ENCODE results near the gene MYRFL. TPM values are rescaled to one million over a fixed set of nuclear protein-coding genes. Genes with fewer than 3 reads are reported as not detected.

Gene MYRFL
- total RNA-seq, 1 donor from 2014 or later = 0.93 TPM

DNA sequence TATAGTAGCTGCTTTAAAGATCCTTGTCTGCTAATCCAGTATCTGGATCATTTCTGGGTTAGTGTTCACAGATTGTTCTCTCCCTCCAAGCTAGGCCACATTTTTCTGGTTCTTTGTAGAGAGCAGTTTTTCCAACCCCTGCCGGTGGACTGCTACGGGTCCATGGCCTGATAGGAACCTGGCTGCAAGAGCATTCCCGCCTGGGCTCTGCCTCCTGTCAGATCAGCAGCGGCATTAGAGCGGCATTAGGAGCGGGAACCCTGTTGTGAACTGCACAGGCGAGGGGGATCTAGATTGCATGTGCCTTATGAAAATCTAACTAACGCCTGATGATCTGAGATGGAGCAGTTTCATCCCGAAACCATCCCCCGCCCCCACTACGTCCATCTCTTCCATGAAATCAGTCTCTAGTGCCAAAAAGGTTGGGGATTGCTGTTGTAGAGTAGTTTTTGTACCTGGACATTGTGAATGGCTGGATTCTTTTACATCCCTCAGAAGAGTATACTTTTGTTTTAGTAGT is 50.4 kb downstream of the MYRFL start:
- peaks cover 3% of the 10 kb centered on the region for H3K4me1 Mint-ChIP-seq (ENCODE audit: low read depth)
- H3K4me3 Mint-ChIP-seq (ENCODE audit: low read depth) = no peak overlapping the region
- H3K9me3 Mint-ChIP-seq (ENCODE audit: low read depth) = no peaks in the 10 kb centered on the region
- H3K36me3 Mint-ChIP-seq (ENCODE audit: insufficient read depth) = no peaks in the 10 kb centered on the region
- no peak for DNase-seq (ENCODE audit: low spot score, unreplicated experiment)
- TF ChIP-seq, protein P1, sequence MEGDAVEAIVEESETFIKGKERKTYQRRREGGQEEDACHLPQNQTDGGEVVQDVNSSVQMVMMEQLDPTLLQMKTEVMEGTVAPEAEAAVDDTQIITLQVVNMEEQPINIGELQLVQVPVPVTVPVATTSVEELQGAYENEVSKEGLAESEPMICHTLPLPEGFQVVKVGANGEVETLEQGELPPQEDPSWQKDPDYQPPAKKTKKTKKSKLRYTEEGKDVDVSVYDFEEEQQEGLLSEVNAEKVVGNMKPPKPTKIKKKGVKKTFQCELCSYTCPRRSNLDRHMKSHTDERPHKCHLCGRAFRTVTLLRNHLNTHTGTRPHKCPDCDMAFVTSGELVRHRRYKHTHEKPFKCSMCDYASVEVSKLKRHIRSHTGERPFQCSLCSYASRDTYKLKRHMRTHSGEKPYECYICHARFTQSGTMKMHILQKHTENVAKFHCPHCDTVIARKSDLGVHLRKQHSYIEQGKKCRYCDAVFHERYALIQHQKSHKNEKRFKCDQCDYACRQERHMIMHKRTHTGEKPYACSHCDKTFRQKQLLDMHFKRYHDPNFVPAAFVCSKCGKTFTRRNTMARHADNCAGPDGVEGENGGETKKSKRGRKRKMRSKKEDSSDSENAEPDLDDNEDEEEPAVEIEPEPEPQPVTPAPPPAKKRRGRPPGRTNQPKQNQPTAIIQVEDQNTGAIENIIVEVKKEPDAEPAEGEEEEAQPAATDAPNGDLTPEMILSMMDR (IDR thresholded peaks at IDR 0.05; ENCODE audit: unreplicated experiment) = no peak
- peaks cover 8% of the 10 kb centered on the region for H3K27me3 Mint-ChIP-seq
- H3K27ac Mint-ChIP-seq = no peak overlapping the region

DNA sequence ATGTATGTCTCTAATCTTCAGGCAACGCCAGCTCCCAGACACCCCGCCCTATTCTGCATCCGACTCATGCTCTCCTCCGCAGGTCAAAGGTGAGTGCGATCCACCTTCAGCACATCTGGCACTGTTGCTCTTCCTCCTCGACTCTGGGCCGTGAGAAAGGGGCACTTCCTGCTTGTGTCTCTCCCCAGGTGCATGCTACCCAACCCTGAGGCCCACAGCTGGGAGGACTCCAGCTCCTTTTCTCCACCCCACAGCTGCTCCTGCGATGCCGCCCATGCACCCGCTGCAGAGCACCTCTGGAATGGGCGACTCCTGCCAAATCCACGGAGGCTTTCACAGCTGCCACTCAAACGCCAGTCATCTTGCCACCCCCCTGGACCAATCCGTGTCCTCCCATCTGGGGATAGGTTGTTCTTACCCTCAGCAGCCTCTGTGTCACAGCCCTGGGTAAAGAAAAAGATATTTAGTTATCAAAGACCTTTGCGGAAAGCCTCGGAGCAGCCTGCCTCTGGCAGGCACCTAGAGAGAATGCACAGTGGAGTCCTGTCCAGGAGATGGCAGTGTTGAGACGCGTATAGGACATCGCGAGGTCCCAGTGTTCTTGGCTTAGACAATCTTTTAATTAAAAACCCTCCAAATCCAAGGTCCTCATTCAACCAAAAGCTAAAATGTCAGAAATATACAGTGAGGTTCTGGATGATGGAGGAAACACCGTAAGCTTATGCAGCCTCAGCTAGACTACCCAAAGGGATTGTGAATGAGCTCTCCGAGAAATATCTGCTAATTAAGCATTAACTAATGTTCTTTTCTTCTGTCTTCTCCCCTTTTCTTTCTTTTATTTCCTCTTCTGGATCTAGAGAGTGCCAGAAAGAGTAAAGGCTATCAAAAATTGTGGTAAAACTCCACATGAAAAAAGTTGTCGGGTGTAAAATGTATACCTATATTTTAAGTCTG is 54.3 kb downstream of the MYRFL start:
- peaks cover 8% of the 10 kb centered on the region for H3K27me3 Mint-ChIP-seq
- H3K9me3 Mint-ChIP-seq (ENCODE audit: low read depth) = no peaks in the 10 kb centered on the region
- no peak overlapping the region for H3K4me3 Mint-ChIP-seq (ENCODE audit: low read depth)
- TF ChIP-seq, protein P1 (IDR thresholded peaks at IDR 0.05; ENCODE audit: unreplicated experiment) = peak; percentile 93
- no peaks in the 10 kb centered on the region for H3K36me3 Mint-ChIP-seq (ENCODE audit: insufficient read depth)
- peak; percentile 53 for DNase-seq (ENCODE audit: low spot score, unreplicated experiment)
- no peak overlapping the region for H3K27ac Mint-ChIP-seq
- peaks cover 3% of the 10 kb centered on the region for H3K4me1 Mint-ChIP-seq (ENCODE audit: low read depth)

DNA sequence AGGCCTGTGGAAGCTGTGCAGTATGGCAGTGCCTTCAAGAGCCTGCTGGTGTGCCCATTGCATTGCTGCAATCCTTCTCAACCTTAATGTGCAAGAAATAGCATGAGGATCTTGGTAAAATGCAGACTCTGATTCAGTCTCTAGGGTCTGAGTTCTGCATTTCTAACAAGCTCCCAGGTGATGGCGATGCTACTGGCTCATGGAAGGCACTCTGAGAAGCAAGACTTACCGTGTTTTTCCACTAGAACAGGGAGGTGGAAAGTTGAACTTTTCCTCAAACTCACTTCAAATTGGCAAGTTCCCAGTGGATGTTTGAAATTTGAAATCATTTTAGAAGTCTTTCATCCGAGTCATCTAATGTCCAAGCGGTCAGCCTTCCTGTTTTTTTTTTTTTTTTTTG is 55.5 kb downstream of the MYRFL start:
- no peak for DNase-seq (ENCODE audit: low spot score, unreplicated experiment)
- H3K36me3 Mint-ChIP-seq (ENCODE audit: insufficient read depth) = no peaks in the 10 kb centered on the region
- no peak overlapping the region for H3K27ac Mint-ChIP-seq
- peaks cover 3% of the 10 kb centered on the region for H3K4me1 Mint-ChIP-seq (ENCODE audit: low read depth)
- H3K9me3 Mint-ChIP-seq (ENCODE audit: low read depth) = no peaks in the 10 kb centered on the region
- TF ChIP-seq, protein P1 (IDR thresholded peaks at IDR 0.05; ENCODE audit: unreplicated experiment) = peak; percentile 19
- H3K27me3 Mint-ChIP-seq = peaks cover 8% of the 10 kb centered on the region
- no peak overlapping the region for H3K4me3 Mint-ChIP-seq (ENCODE audit: low read depth)

DNA sequence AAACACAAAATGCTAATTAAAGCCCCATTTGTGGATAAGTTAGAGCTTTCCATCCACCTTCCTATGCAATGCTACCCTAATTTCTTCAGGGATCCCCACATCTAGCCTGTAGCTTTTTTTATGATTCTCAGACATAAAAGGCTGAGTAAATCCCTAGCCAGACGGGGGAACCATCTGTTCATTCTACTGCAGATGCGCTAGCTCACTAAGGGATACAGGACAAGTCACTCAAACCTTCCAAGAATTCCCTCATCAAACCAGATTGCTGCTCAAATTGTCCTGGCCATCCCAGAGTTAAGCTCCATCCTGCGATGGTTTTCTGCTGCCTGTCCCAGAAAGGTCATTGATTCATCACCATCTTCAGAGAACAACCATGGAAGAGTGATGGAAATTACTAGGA is 56.7 kb downstream of the MYRFL start:
- Mint-ChIP-seq H3K27ac (no peak overlapping the region), H3K36me3 (ENCODE audit: insufficient read depth) (no peaks in the 10 kb centered on the region), H3K9me3 (ENCODE audit: low read depth) (no peaks in the 10 kb centered on the region), H3K4me1 (ENCODE audit: low read depth) (peaks cover 3% of the 10 kb centered on the region), H3K4me3 (ENCODE audit: low read depth) (no peak overlapping the region), H3K27me3 (peaks cover 8% of the 10 kb centered on the region)
- TF ChIP-seq, protein P1 (IDR thresholded peaks at IDR 0.05; ENCODE audit: unreplicated experiment) = no peak
- no peak for DNase-seq (ENCODE audit: low spot score, unreplicated experiment)

DNA sequence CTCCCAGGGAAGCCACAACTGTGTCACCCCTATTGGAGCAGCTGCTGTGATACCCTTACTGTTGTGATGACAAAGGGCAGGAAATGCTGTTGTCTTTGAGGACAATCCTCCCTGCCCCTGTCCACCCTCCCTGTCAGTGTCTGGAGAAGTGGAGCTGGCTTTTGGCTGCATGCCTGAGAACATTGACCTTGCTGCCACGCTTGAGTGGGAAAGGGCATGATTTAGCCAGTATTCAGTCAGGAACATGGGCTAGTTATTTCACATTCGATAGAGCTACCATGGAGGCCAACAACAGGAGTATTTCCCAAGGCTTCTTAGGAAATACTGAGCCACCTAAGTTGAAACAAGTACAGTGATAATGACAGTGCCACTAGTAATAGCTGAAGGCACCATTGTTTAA is 59.4 kb downstream of the MYRFL start:
- Mint-ChIP-seq H3K27me3 (peaks cover 3% of the 10 kb centered on the region), H3K4me3 (ENCODE audit: low read depth) (no peak overlapping the region), H3K4me1 (ENCODE audit: low read depth) (peaks cover 1% of the 10 kb centered on the region), H3K36me3 (ENCODE audit: insufficient read depth) (no peaks in the 10 kb centered on the region), H3K27ac (no peak overlapping the region), H3K9me3 (ENCODE audit: low read depth) (no peaks in the 10 kb centered on the region)
- TF ChIP-seq, protein P1 (IDR thresholded peaks at IDR 0.05; ENCODE audit: unreplicated experiment) = no peak
- DNase-seq (ENCODE audit: low spot score, unreplicated experiment) = no peak
